Subcutaneous adipose tissue (tissue), 4 donors: ENCODE measurements around the gene PDE4D. TPM values are rescaled to one million over a fixed set of nuclear protein-coding genes. Genes with fewer than 3 reads are reported as not detected.

Experiments
- CTCF ChIP-seq: fragments of 450-650 bp; IDR thresholded peaks from one replicate; pipeline ENCODE4 v1.5.1; 2016; ENCODE audit warnings: low read depth, mild to moderate bottlenecking, control low read depth, antibody characterized with exemption, moderate library complexity
- total RNA-seq, 4 donors: library from RNA; depleted of rRNA; stranded (reverse); fragments of >200 nt; gene quantifications; one replicate each; pipeline ENCODE4 v1.1.0, GENCODE V29; 2016

The PDE4D gene
- total RNA-seq, 4 donors from 2014 or later: 15.0 to 24.0 (median 18.5) TPM

GRCh38 chr5:58927181-58927580 is 966.3 kb downstream of the PDE4D start:
- no peak for TF ChIP-seq CTCF

GRCh38 chr5:58926541-58926935 is 967.0 kb downstream of the PDE4D start:
- TF ChIP-seq CTCF: no peak

GRCh38 chr5:58925627-58926540 is 967.6 kb downstream of the PDE4D start:
- TF ChIP-seq CTCF: no peak

GRCh38 chr5:58924306-58924705 is 969.2 kb downstream of the PDE4D start:
- TF ChIP-seq CTCF: no peak

- TF ChIP-seq CTCF: no peak
These were observed 970.2 kb downstream of the PDE4D start for GRCh38 chr5:58923355-58923754.

- TF ChIP-seq CTCF: no peak
These were observed 970.9 kb downstream of the PDE4D start for GRCh38 chr5:58922461-58923171.

- no peak for TF ChIP-seq CTCF
These were observed 972.4 kb downstream of the PDE4D start for GRCh38 chr5:58921159-58921558.
